H1 (cell line): ENCODE measurements around the gene LRRC9. TPM values are rescaled to one million over a fixed set of nuclear protein-coding genes. Genes with fewer than 3 reads are reported as not detected.

Experiments
- CTCF ChIA-PET: fragments of 300-600 bp; sonication (Branson Sonifier 250); formaldehyde crosslinking; loops from one replicate; lab custom pipeline; 2021; ENCODE audit not compliant: partially characterized antibody; lab: Charles Lee
- POLR2A ChIA-PET: fragments of 300-600 bp; sonication (Branson Sonifier 250); formaldehyde crosslinking; loops from one replicate; lab custom pipeline; 2021; ENCODE audit warnings: inconsistent platforms; ENCODE audit not compliant: partially characterized antibody; lab: Charles Lee
- DNase-seq, 2 experiments: peaks; one replicate each; pipeline versions ENCODE4 v3.0.0 to v3.0.0-alpha.2; 2010 to 2022; ENCODE audit warnings: low spot score in 2 of 2, low read depth in 1 of 2, mixed read lengths in 1 of 2
- FAIRE-seq: peaks from 2 replicates; lab custom pipeline; 2011; peaks lifted over from hg19 to GRCh38; lab: Jason Lieb, UNC
- H2AFZ ChIP-seq: 2 replicates; pipeline ENCODE4 v1.8.1; 2012; ENCODE audit warnings: low read length, inconsistent platforms
- H2AK5ac ChIP-seq: 2 replicates; pipeline ENCODE4 v1.6.1; 2013; ENCODE audit warnings: low read depth, low read length
- H2BK120ac ChIP-seq: replicated peaks from 2 replicates; pipeline ENCODE3; 2013; ENCODE audit warnings: low read depth, low read length, inconsistent platforms
- H2BK12ac ChIP-seq: 2 replicates; pipeline ENCODE4 v1.6.1; 2013; ENCODE audit warnings: low read depth, low read length
- H2BK15ac ChIP-seq: 2 replicates; pipeline ENCODE4 v1.6.1; 2013; ENCODE audit warnings: low read length
- H2BK20ac ChIP-seq: 2 replicates; pipeline ENCODE4 v1.6.1; 2013; ENCODE audit warnings: low read length
- H2BK5ac ChIP-seq: 2 replicates; pipeline ENCODE4 v1.6.1; 2013; ENCODE audit warnings: low read depth, low read length
- H3K14ac ChIP-seq: 2 replicates; pipeline ENCODE4 v1.6.1; 2013; ENCODE audit warnings: inconsistent platforms; ENCODE audit not compliant: insufficient read length
- H3K18ac ChIP-seq: 2 replicates; pipeline ENCODE4 v1.6.1; 2013; ENCODE audit warnings: low read length; ENCODE audit errors: extremely low read depth
- H3K23ac ChIP-seq: 2 replicates; pipeline ENCODE4 v1.6.1; 2013; ENCODE audit warnings: inconsistent platforms; ENCODE audit not compliant: insufficient read length
- H3K23me2 ChIP-seq: 2 replicates; pipeline ENCODE4 v1.6.1; 2013; ENCODE audit warnings: low read depth, low read length
- H3K27ac ChIP-seq: 2 replicates; pipeline ENCODE4 v1.6.1; 2011; ENCODE audit warnings: low read depth, low read length, inconsistent platforms
- H3K27me3 ChIP-seq, 4 experiments: replicated peaks in 1 of 4; 1 replicate in 1 of 4; 2 replicates in 3 of 4; pipeline versions ENCODE4 v1.6.1 to v1.8.1; 2011 to 2013; ENCODE audit warnings: low read length in 3 of 4, mild to moderate bottlenecking in 3 of 4, inconsistent platforms in 2 of 4, mixed read lengths in 2 of 4, moderate library complexity in 1 of 4; ENCODE audit not compliant: control insufficient read depth in 3 of 4, insufficient read depth in 3 of 4; ENCODE audit errors: extremely low read depth in 1 of 4
- H3K36me3 ChIP-seq, 4 experiments: 2 replicates each; pipeline versions ENCODE4 v1.6.1 to v1.8.1; 2011 to 2013; ENCODE audit warnings: mild to moderate bottlenecking in 4 of 4, low read length in 3 of 4, moderate library complexity in 2 of 4, control low read depth in 1 of 4, inconsistent platforms in 1 of 4; ENCODE audit not compliant: insufficient read depth in 4 of 4, control insufficient read depth in 2 of 4
- H3K4ac ChIP-seq: replicated peaks from 2 replicates; pipeline ENCODE3; 2013; ENCODE audit warnings: low read length, low read depth, mixed read lengths, inconsistent platforms; ENCODE audit not compliant: insufficient read length
- H3K4me1 ChIP-seq, 4 experiments: replicated peaks in 1 of 4; 1 replicate in 1 of 4; 2 replicates in 3 of 4; pipeline versions ENCODE4 v1.6.1 to v1.8.1; 2011 to 2013; ENCODE audit warnings: low read length in 3 of 4, inconsistent platforms in 2 of 4, mixed read lengths in 1 of 4; ENCODE audit not compliant: insufficient read depth in 4 of 4, control insufficient read depth in 3 of 4
- H3K4me2 ChIP-seq, 2 experiments: 2 replicates each; pipeline versions ENCODE4 v1.6.1 to v1.8.1; 2011 to 2013; ENCODE audit warnings: low read depth in 2 of 2, low read length in 2 of 2, control low read depth in 1 of 2, inconsistent platforms in 1 of 2, mild to moderate bottlenecking in 1 of 2; ENCODE audit not compliant: insufficient read depth in 1 of 2
- H3K4me3 ChIP-seq, 4 experiments: fragments of 200-600, 300-600 bp in 1 of 4; sonication (generic), shearing (Covaris generic), sonication (Bioruptor Twin) in 1 of 4; 2 replicates each; pipeline versions ENCODE4 v1.5.1 to v1.8.1; 2011 to 2016; ENCODE audit warnings: low read length in 4 of 4, low read depth in 3 of 4, control low read depth in 2 of 4, inconsistent platforms in 2 of 4, mild to moderate bottlenecking in 2 of 4, mixed read lengths in 1 of 4, moderate library complexity in 1 of 4; ENCODE audit not compliant: insufficient read depth in 2 of 4; ENCODE audit errors: extremely low read depth in 1 of 4
- H3K56ac ChIP-seq: replicated peaks from 2 replicates; pipeline ENCODE3; 2013; ENCODE audit warnings: low read depth, mild to moderate bottlenecking, mixed read lengths, low read length, inconsistent platforms; ENCODE audit not compliant: insufficient read length
- H3K79me1 ChIP-seq: 2 replicates; pipeline ENCODE4 v1.6.1; 2013; ENCODE audit warnings: low read depth, low read length, control low read depth
- H3K79me2 ChIP-seq, 2 experiments: 2 replicates each; pipeline versions ENCODE4 v1.6.1 to v1.8.1; 2012 to 2013; ENCODE audit warnings: low read length in 2 of 2, mild to moderate bottlenecking in 2 of 2, inconsistent platforms in 1 of 2; ENCODE audit not compliant: insufficient read depth in 2 of 2, control insufficient read depth in 1 of 2
- H3K9ac ChIP-seq, 4 experiments: replicated peaks in 1 of 4; 1 replicate in 1 of 4; 2 replicates in 3 of 4; pipeline versions ENCODE4 v1.6.1 to v1.8.1; 2011 to 2013; ENCODE audit warnings: low read depth in 3 of 4, low read length in 3 of 4, control low read depth in 2 of 4, mild to moderate bottlenecking in 2 of 4, moderate library complexity in 2 of 4, inconsistent platforms in 1 of 4; ENCODE audit errors: extremely low read depth in 1 of 4
- H3K9me3 ChIP-seq, 2 experiments: 2 replicates each; pipeline versions ENCODE4 v1.6.1 to v1.8.1; 2012 to 2013; ENCODE audit warnings: mild to moderate bottlenecking in 2 of 2, moderate library complexity in 2 of 2, control low read depth in 1 of 2, inconsistent platforms in 1 of 2, low read depth in 1 of 2, low read length in 1 of 2, mixed read lengths in 1 of 2; ENCODE audit not compliant: insufficient read depth in 2 of 2
- H4K20me1 ChIP-seq, 2 experiments: replicated peaks in 1 of 2; 2 replicates each; pipeline versions ENCODE3 to v1.8.1; 2011 to 2013; ENCODE audit warnings: inconsistent platforms in 2 of 2, low read length in 2 of 2, mild to moderate bottlenecking in 1 of 2; ENCODE audit not compliant: insufficient read depth in 2 of 2, control insufficient read depth in 1 of 2
- H4K5ac ChIP-seq: 2 replicates; pipeline ENCODE4 v1.6.1; 2013; ENCODE audit warnings: low read length, low read depth, mixed read lengths, inconsistent platforms; ENCODE audit not compliant: insufficient read length
- H4K8ac ChIP-seq: 2 replicates; pipeline ENCODE4 v1.8.0; 2013; ENCODE audit warnings: mild to moderate bottlenecking, moderate library complexity, low read length, inconsistent platforms; ENCODE audit not compliant: insufficient read depth; ENCODE audit errors: extremely low read depth
- H4K91ac ChIP-seq: replicated peaks from 2 replicates; pipeline ENCODE3; 2013; ENCODE audit warnings: low read length, mixed read lengths, inconsistent platforms; ENCODE audit not compliant: insufficient read length
- BCL11A ChIP-seq, 2 experiments: IDR thresholded peaks; one replicate each; pipeline ENCODE4 v1.6.1; 2011; ENCODE audit warnings: low read depth in 2 of 2, low read length in 2 of 2, mild to moderate bottlenecking in 2 of 2
- CHD1 ChIP-seq: IDR thresholded peaks from 2 replicates; pipeline ENCODE4 v1.6.1; 2012; ENCODE audit warnings: low read depth, low read length, improper control_type of control experiment
- CREB1 ChIP-seq: IDR thresholded peaks from 2 replicates; pipeline ENCODE4 v1.6.1; 2012; ENCODE audit warnings: inconsistent platforms
- GABPA ChIP-seq: IDR thresholded peaks from 2 replicates; pipeline ENCODE4 v1.6.1; 2011; ENCODE audit warnings: mild to moderate bottlenecking, low read length, moderate library complexity, borderline replicate concordance; ENCODE audit not compliant: insufficient read depth
- HDAC2 ChIP-seq, 2 experiments: fragments of 300-600 bp in 1 of 2; sonication (generic) in 1 of 2; IDR thresholded peaks; 2 replicates each; pipeline ENCODE4 v1.6.1; 2011 to 2012; ENCODE audit warnings: low read depth in 2 of 2, low read length in 2 of 2, mild to moderate bottlenecking in 2 of 2, moderate library complexity in 2 of 2, borderline replicate concordance in 1 of 2, inconsistent platforms in 1 of 2
- JUND ChIP-seq: IDR thresholded peaks from 2 replicates; pipeline ENCODE4 v1.6.1; 2011; ENCODE audit warnings: mild to moderate bottlenecking, improper control_type of control experiment, low read length
- MAFK ChIP-seq: IDR thresholded peaks from 2 replicates; pipeline ENCODE4 v1.6.1; 2012; ENCODE audit warnings: low read depth, mild to moderate bottlenecking, improper control_type of control experiment, low read length
- NRF1 ChIP-seq: IDR thresholded peaks from 2 replicates; pipeline ENCODE4 v1.6.1; 2011; ENCODE audit warnings: mild to moderate bottlenecking, low read depth, low read length, improper control_type of control experiment
- PHF8 ChIP-seq: fragments of 200-600 bp; sonication (generic); conservative IDR thresholded peaks from 2 replicates; pipeline ENCODE4 v1.7.1; 2012; ENCODE audit warnings: low read depth, mild to moderate bottlenecking, inconsistent platforms, low read length, moderate library complexity
- POLR2AphosphoS5 ChIP-seq: IDR thresholded peaks from 2 replicates; pipeline ENCODE4 v1.6.1; 2011; ENCODE audit warnings: low read depth, low read length
- RXRA ChIP-seq: IDR thresholded peaks from 2 replicates; pipeline ENCODE4 v1.6.1; 2011; ENCODE audit warnings: low read depth, mild to moderate bottlenecking, low read length, moderate library complexity; ENCODE audit not compliant: insufficient read depth
- SUZ12 ChIP-seq: fragments of 200-600 bp; sonication (generic); IDR thresholded peaks from 2 replicates; pipeline ENCODE4 v1.6.1; 2012; ENCODE audit warnings: mild to moderate bottlenecking, inconsistent platforms, low read length, moderate library complexity, mixed read lengths
- ZNF274 ChIP-seq: IDR thresholded peaks from 2 replicates; pipeline ENCODE4 v1.7.0; 2012; ENCODE audit warnings: low read length, borderline replicate concordance; ENCODE audit errors: extremely low read depth
- polyA plus RNA-seq, 7 experiments: library from polyadenylated mRNA; depleted of rRNA in 3 of 7; stranded (reverse) in 5 of 7; unstranded in 2 of 7; fragments of >200 nt in 5 of 7; fragments of 200-250 nt in 2 of 7; gene quantifications; 1 replicate in 5 of 7; 2 replicates in 1 of 7; 4 replicates in 1 of 7; pipeline versions ENCODE4 v1.2.1 to v1.2.3, GENCODE V29; 2011 to 2013; ENCODE audit warnings: missing spikeins in 2 of 7, mixed read lengths in 2 of 7
- total RNA-seq: library from RNA; stranded (reverse); fragmentation: NEBNext Ultra II Directional; extraction: Animal tissue kit (Norgen Biotek cat#: 25700); gene quantifications from 2 replicates; pipeline ENCODE4 v1.2.1, GENCODE V29; 2021
- TF ChIP-seq, protein P1 (sequence below): IDR thresholded peaks from 2 replicates; pipeline ENCODE4 v1.6.1; 2011; ENCODE audit warnings: low read length, improper control_type of control experiment

LRRC9 gene
- total and polyA plus RNA-seq, 2 of the 8 experiments (the other 6 are each of a cell fraction or from before 2014, with no cell fraction given) = 0.12 to 0.84 TPM

DNA sequence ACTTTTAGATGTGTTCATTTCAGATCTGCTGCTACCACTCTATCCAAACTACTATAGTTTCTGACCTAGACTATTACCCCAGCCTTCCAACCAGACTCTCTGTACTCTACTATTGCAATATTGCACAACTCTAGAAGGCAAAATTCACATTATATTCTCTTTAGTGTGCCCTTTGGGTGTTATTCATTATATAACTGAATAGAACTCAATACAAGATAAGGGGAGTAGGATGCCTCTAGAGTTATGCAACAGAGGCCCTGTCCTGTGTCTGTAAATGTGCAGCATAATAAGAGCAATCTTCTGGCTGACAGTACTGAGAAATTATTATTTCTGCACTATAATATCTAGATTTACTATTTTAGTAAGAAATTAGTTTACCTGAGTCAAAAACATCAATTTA is 63.1 kb downstream of the LRRC9 start:
- no peaks in the 10 kb centered on the region for H3K79me1 ChIP-seq
- H3K27ac ChIP-seq = no peak overlapping the region
- no peak overlapping the region for H4K8ac ChIP-seq
- ChIA-PET CTCF (interaction anchor here (1.4 to 6.8 kb wide), 2 partner anchors 18 to 87 kb away, joined by 4 to 47 read pairs; no protein-coding TSS in a partner anchor), POLR2A (interaction anchor here (0.9 kb wide), 1 partner anchor 13 kb away, joined by 4 read pairs; no protein-coding TSS in a partner anchor)
- DNase-seq = no peak
- no peak overlapping the region for H3K23ac ChIP-seq
- no peak overlapping the region for H2AFZ ChIP-seq
- no peak overlapping the region for H3K18ac ChIP-seq
- no peaks in the 10 kb centered on the region for H3K9me3 ChIP-seq
- no peaks in the 10 kb centered on the region for H3K4me1 ChIP-seq
- no peak overlapping the region for H2BK15ac ChIP-seq
- no peaks in the 10 kb centered on the region for H3K23me2 ChIP-seq
- no peak for FAIRE-seq
- no peaks in the 10 kb centered on the region for H3K27me3 ChIP-seq
- H3K14ac ChIP-seq = no peak overlapping the region
- no peak overlapping the region for H2BK20ac ChIP-seq
- no peak overlapping the region for H2BK12ac ChIP-seq
- H2AK5ac ChIP-seq = no peak overlapping the region
- no peak overlapping the region for H3K56ac ChIP-seq
- no peaks in the 10 kb centered on the region for H4K20me1 ChIP-seq
- H4K91ac ChIP-seq = no peak overlapping the region
- no peak overlapping the region for H3K9ac ChIP-seq
- no peaks in the 10 kb centered on the region for H3K36me3 ChIP-seq
- no peak overlapping the region for H3K4me3 ChIP-seq
- no peak overlapping the region for H3K4me2 ChIP-seq
- H2BK5ac ChIP-seq = no peak overlapping the region
- H3K79me2 ChIP-seq = no peaks in the 10 kb centered on the region
- no peak overlapping the region for H2BK120ac ChIP-seq
- no peak overlapping the region for H3K4ac ChIP-seq
- H4K5ac ChIP-seq = no peak overlapping the region
- TF ChIP-seq MAFK (no peak), BCL11A (IDR thresholded peaks at IDR 0.05; ENCODE audit: low read depth in 2 of 2, low read length in 2 of 2) (no peak), CHD1 (no peak), POLR2AphosphoS5 (no peak), SUZ12 (no peak), JUND (no peak), HDAC2 (IDR thresholded peaks at IDR 0.05; ENCODE audit: borderline replicate concordance in 1 of 2, low read depth in 2 of 2, low read length in 2 of 2) (no peak), RXRA (no peak), PHF8 (no peak), NRF1 (no peak), CREB1 (no peak), GABPA (no peak), ZNF274 (no peak)
- TF ChIP-seq, protein P1, sequence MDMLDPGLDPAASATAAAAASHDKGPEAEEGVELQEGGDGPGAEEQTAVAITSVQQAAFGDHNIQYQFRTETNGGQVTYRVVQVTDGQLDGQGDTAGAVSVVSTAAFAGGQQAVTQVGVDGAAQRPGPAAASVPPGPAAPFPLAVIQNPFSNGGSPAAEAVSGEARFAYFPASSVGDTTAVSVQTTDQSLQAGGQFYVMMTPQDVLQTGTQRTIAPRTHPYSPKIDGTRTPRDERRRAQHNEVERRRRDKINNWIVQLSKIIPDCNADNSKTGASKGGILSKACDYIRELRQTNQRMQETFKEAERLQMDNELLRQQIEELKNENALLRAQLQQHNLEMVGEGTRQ = no peak
